ENCODE results near the gene PRR15L.
"Not testable (repeated sequence)": the region's sequence is repeated elsewhere in the genome, so short reads cannot be mapped to it uniquely, and the experiment has no call there.

PRR15L gene

DNA sequence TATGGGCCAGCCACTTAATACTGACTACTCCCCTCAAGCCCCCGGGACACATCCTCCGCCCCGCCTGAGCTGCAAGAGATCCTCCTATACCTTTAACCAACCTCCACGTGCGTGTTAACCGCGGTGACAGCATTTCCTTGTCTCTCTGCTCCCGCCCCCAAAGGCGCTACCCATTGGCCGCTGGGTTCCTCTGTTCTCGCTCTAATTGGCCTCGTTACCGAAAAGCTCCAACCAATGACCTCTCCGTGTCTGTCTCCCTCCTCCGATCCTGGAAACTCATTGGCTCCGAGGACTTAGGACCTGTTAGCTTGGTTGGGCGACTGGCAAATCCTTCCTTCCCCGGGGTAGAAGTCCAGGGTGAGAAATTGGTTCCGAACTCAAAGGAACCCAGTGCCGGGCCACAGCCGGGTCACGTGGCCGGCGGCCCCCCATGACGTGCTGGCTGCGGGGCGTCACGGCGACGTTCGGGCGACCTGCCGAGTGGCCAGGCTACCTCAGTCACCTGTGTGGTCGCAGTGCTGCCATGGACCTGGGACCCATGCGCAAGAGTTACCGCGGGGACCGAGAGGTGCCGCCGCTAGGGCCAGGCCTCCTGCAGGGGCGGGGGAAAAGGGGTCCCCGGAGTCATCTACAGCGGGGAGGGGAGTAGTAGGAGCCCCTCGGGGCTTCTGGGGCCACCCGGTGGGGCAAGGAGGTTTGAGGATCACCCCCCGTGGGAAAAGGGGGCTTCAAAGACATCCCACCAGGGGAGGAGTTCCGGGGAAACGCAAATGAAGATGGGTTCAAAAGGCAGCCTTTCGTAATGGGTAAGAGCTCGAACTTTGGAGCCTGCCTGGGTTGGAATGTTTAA is 16.2 kb downstream of the PRR15L start, which contains the start of gene PNPO:
TSS of gene PNPO (plus strand) at position 326 of the 850 bp plus-strand sequence. CDS start at position 431, 105 bp downstream.
- DNase-seq (ENCODE audit: low read depth in 1 of 2, low spot score in 1 of 2) = peak; percentile 83 to 97

DNA sequence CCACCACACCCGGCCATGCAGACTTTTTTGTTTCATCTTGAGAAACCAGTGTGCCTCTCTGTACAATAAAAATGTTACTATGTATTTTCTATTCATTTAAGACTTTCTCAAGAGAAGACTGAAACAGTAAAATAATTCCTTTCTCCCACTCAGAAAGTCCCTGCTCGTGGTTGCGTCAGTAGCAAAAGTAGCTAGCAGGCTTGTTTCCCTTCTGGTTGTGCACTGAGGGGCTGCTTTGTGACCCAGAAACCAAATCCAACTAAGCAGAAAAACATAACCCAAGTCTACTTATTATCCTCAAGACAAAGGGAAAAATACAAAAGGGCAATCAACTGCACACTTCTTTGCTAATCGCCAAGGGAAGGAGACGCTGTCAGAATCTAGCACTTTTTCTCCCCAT is 19.7 kb downstream of the PRR15L start:
- DNase-seq (ENCODE audit: low read depth in 1 of 2, low spot score in 1 of 2) = no peak

DNA sequence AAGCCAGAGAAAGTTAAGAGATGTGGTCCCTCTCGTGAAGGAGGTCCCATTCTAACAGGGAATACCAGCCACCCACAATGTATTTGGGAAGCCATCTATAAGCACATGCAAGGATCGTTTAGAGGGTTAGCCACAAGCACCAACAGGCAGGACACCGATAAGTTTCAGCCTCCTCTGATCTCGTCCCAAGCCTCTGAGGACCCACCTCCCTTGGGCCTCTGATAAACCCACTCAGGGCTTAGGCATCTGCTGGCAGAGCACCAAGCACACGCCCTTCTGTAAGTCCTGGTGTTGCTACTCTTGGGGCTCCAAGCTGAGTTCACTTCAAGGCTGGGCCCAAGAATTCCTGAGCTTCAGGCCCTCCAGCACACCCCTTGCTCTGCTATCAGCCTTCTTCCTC is 21.7 kb downstream of the PRR15L start:
- DNase-seq (ENCODE audit: low read depth in 1 of 2, low spot score in 1 of 2) = no peak

DNA sequence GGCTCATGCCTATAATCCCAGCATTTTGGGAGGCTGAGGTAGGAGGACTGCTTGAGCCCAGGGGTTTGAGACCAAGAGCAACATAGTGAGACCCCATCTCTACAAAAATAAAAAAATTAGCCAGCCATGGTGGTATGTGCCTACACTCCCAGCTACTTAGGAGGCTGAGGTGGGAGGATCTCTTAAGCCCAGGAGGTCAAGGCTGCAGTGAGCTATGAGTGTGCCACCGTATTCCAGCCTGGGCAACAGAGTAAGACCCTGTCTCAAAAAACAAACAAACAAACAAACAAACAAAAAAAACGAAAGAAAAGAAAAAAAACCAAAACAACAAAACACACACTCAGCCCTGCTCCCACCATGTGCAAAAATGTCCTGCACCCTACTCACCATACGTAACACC is 22.2 kb downstream of the PRR15L start:
- DNase-seq (ENCODE audit: low read depth in 1 of 2, low spot score in 1 of 2) = not testable (repeated sequence)

DNA sequence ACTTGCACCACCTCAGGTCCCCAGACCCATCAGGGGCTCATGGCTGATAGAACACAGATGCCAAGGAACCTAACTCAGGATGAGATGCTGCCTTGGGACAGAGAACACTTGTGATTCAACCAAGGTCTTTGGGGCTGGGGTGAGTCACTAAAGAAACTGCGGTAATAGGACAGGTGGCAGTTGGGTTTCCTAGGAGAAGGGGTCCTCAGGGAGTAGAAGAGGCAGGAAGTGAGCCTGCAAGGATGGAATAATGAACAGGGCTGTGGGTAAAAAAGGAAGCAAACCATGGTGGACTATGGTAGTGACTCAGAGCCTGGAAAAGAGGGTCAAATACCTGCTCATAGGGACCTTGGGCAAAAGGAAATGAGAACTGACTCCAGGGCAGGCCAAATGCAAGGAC is 22.8 kb downstream of the PRR15L start:
- no peak for DNase-seq (ENCODE audit: low read depth in 1 of 2, low spot score in 1 of 2)

DNA sequence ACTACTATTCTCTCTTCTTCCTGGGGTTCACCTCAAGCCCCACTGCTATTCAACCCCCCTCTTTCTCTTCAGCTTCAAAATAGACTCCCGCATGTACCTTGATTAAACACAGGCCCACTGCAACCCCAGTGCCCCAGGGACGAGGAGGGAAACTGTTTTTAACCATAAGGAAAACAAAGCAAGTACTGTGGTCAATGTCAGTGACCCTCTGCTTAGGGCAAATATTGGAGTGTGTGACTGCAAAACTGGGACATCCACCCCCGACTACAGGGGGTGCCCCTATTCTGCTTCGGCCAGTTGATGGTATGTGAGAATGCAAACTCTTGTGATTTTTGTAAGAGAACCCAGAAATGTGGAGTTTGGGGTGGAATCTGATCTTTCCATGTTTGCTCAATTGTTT is 25.8 kb downstream of the PRR15L start:
- DNase-seq (ENCODE audit: low read depth in 1 of 2, low spot score in 1 of 2) = no peak

DNA sequence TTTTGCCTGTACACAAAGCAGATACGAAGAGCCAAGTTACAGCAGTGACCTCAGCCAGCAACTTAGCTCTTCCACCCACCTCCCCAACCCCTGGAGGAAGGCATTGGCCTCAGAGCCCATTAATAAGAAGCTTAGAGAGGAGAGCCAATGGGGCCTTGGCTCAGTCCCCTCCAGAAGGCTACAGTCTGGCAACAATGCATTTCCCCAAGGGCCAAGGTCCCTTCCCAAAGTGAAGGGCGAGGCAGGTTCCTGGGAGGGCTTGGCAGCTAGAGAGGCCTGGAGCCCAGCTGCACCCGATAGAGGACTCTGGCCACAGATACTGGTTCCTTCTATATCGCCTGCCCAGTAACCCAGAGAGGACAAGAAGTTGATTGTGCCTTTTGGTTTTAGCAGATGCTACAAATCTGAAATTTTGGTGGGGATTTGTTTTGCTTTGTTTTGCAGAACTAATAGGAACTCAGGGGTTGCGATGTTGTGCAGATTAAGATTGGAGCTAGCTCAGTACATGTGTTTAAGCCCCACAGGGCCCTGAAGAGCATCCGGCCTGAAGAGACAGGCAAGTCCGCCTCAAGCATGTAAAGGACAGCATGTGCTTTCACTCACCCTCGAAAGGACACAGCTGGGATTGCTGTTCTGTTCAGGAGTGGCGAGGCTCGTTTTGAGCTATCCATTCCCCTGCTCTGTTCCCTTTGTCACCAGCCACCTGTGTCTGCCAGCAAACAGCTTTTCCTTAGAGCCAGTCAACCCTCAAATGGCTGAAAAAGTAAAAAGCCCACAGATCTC is 28.3 kb downstream of the PRR15L start:
- no peak for DNase-seq (ENCODE audit: low read depth in 1 of 2, low spot score in 1 of 2)

DNA sequence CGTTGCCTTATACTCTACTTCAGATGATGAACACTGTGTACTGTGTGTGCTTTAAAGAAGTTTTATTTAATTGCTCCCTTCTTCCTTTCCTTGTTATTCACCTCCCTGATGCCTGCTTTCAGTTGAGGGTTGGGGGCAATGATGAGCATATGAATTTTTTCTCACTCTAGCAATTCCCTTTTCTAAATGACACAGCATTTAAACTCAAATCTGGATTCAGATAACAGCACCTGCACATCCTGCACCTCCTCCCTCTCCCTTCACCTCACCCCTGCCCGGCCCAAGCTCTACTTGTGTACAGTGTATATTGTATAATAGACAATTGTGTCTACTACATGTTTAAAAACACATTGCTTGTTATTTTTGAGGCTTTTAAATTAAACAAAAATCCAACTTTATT is 29.3 kb downstream of the PRR15L start:
- no peak for DNase-seq (ENCODE audit: low read depth in 1 of 2, low spot score in 1 of 2)

DNA sequence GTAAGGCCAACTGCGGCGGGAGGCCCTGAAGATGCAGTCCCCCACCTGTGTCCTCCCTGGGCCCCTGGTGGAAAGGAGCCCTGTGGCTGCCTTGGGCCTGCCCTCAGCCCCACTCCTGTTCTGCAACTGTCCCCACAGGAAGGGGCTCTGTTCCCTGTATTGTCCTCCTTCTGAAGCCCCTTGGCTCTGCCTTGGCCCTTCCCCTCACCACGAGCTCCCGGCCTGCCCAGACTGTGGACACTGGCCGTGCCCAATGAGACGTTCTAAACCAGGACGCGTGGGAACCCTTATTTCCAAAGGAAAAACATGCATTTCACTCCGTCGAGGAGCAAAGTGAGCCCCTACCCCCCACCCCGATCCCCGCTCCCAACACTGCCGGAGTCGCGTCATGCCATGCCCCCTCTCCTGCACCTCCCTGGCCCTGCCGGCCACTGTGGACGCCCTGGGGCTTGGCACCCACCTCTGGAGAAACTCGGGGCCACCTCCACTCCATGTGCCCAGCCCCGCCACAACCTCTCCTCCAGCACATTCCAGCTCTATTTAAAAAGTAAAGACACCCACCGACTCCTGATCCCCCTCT is 29.8 kb downstream of the PRR15L start:
- no peak for DNase-seq (ENCODE audit: low read depth in 1 of 2, low spot score in 1 of 2)

DNA sequence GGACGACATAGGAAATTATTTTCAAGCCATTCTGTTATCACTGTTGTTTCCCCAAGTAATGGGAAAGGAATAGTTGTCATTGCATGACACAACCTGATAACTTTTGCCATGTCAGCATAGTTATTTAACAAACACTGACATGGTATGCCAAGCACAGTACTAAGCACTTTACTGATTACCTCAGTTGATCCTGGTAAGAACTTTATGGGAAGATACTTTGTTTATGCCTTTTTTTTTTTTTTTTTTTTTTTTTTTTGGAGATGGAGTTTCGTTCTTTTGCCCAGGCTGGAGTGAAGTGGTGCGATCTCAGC is 32.0 kb downstream of the PRR15L start:
- no peak for DNase-seq (ENCODE audit: low read depth in 1 of 2, low spot score in 1 of 2)

DNA sequence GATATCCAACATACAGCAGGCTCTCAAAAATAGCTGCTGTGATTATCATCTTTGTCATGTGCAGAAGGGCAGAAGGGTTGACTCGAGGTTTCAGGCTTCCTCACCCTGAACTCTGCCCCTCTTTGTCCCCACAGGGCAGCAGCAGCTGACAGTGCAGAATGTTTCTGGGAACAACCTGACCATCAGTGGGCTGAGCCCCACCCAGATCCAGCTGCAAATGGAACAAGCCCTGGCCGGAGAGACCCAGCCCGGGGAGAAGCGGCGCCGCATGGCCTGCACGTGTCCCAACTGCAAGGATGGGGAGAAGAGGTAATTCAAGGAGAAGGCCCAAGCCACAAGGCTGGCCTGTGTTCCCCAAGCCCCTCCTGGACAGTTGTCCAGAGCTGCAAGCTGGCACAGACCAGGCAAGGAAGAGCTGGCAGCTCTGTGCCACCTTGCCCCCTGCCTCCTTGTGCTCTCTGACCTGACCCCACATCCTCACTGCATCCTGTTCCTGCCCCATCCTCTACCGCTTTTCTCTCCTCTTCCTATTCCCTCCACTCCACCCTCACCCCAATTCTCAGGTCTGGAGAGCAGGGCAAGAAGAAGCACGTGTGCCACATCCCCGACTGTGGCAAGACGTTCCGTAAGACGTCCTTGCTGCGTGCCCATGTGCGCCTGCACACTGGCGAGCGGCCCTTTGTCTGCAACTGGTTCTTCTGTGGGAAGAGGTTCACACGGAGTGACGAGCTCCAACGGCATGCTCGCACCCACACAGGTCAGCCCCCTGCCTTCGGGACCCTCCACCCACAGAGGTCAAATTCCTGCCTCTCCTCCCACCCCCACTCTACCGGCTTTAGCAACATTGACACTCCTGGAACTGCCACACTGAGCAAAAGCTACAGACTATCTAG is 32.7 kb downstream of the PRR15L start:
- DNase-seq (ENCODE audit: low read depth in 1 of 2, low spot score in 1 of 2) = no peak

DNA sequence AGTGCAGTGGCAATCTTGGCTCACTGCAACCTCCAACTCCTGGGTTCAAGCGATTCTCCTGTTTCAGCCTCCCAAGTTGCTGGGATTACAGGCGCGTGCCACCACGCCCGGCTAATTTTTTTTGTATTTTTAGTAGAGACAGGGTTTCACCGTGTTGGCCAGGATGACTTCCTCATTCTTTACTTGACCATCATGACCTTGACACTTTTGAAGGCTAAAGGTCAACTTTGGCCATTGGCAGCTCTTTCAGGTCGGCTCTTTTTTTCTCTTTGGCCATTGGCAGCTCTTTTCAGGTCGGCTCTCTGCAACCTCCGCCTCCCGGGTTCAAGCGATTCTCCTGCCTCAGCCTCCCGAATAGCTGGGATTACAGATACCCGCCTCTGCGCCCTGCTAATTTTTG is 37.8 kb downstream of the PRR15L start:
- not testable (repeated sequence) for DNase-seq (ENCODE audit: low read depth in 1 of 2, low spot score in 1 of 2)

DNA sequence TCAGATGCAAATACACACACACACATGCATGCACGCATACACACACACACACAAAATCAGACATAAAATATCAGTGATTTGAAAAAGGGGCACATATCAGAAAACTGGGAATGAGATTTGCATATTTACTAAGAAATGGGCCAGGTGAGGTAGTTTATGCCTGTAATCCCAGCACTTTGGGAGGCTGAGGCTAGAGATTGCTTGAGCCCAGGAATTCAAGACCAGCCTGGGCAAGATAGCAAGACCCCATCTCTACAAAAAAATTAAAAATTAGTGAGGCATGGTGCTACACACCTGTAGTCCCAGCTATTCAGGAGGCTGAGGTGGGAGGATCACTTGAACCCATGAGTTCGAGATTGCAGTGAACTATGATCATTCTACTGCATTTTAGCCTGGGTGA is 38.7 kb downstream of the PRR15L start:
- no peak for DNase-seq (ENCODE audit: low read depth in 1 of 2, low spot score in 1 of 2)

DNA sequence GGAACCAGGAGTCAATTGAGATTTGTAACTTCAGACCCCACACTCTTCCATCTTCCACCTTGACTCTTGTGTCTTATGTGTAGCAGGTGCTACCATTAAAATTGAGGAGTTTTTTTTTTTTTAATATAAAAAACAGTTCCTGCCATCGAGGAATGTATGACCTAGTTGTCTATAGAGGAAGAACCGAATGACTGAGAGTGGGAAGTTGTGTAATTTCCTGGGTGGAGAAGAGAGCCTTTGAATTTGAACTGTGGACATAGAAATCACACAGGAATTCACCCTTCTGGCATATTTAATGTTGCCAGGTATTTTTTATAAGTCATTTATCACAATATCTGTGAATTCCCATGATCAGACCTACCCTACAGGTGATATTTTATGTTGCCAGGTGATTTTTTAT is 39.7 kb downstream of the PRR15L start:
- no peak for DNase-seq (ENCODE audit: low read depth in 1 of 2, low spot score in 1 of 2)

DNA sequence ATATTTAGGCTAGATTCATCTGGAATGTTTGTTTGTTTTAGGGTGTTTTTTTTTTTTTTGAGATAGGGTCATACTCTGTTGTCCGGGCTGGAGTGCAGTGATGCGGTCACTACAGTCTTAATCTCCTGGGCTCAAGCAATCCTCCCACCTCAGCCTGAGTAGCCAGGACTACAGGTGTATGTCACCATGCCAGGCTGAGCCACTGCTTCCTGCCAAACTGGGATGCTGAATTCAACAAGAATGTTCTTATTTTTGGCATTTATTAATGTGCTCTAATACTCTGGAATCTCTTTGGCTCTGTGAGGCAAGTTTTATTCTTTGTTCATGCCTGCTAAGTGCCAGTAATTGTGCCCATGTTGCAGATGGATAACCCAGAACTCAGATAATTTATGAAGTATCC is 40.1 kb downstream of the PRR15L start:
- DNase-seq (ENCODE audit: low read depth in 1 of 2, low spot score in 1 of 2) = no peak

DNA sequence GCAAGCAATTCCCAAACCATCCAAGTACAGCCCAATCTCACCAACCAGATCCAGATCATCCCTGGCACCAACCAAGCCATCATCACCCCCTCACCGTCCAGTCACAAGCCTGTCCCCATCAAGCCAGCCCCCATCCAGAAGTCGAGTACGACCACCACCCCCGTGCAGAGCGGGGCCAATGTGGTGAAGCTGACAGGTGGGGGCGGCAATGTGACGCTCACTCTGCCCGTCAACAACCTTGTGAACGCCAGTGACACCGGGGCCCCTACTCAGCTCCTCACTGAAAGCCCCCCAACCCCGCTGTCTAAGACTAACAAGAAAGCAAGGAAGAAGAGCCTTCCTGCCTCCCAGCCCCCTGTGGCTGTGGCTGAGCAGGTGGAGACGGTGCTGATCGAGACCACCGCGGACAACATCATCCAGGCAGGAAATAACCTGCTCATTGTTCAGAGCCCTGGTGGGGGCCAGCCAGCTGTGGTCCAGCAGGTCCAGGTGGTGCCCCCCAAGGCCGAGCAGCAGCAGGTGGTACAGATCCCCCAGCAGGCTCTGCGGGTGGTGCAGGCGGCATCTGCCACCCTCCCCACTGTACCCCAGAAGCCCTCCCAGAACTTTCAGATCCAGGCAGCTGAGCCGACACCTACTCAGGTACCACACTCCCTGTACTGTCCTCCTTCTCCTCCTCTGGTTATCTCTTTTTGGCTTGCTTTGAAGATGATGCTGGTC is 41.0 kb downstream of the PRR15L start:
- DNase-seq (ENCODE audit: low read depth in 1 of 2, low spot score in 1 of 2) = no peak

DNA sequence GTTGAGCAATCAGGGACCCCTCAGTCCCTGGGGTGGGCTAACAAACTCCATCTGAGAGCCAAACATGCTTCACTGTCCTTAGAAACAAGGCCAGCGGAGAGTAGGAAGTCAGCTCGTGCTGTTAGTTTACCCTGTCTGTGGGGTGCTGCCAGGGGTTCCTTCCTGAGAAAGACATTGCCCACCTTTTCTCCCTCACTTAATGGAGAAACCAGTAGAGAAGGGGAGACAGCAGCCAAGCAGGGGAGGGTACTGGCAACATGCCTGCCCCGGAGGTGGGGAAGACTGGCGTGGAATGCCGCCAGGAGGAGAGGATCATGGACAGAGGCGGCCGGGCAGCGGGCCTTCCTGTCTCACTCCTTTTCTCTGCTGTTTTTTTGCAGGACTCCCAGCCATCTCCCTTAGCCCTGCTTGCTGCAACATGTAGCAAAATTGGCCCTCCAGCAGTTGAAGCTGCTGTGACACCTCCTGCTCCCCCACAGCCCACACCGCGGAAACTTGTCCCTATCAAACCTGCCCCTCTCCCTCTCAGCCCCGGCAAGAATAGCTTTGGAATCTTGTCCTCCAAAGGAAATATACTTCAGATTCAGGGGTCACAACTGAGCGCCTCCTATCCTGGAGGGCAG is 41.8 kb downstream of the PRR15L start:
- no peak for DNase-seq (ENCODE audit: low read depth in 1 of 2, low spot score in 1 of 2)

DNA sequence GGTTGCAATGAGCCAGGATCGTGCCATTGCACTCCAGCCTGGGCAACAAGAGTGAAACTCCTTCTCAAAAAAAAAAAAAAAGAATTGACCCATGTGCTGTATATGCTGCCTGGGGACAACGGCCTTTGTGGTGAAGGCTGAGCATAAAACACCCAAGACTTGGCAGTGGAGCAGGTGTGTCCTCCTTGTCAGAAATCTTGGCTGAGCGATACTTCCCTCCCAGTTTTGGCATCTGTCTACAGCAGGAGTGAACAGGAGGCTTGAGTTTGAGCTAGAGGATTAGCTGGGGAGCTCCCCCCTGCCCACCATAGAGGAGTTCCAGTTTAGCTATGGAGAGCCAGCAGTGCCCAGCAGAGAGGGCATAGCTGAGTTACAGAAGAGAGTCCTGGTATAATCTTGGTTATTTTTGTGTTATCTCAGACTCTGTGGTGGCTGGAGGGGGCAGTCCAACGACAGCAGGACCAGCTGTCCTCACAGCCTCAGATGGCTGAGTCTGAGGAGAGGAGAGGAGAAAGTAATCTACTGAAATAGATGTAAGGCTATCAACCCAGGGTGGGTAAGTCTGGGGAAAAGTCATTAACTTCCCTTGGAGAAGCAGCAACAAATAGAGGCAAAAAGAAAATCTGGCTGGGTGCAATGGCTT is 43.3 kb downstream of the PRR15L start:
- no peak for DNase-seq (ENCODE audit: low read depth in 1 of 2, low spot score in 1 of 2)

DNA sequence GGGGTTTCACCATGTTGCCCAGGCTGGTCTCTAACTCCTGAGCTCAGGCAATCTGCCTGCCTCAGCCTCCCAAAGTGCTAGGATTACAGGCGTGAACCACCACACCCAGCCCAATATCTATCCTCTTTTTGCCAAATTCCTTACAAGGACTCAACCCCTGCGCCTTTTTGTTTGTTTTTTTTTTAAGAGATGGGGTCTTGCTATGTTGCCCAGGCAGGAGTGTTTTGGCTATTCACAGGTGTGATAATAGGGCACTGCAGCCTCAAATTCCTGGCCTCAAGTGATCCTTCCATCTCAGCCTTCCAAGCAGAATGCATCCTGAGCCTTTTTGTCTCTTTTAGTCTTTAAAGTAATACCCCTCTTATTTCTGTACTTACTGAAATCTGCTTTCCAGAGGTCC is 44.6 kb downstream of the PRR15L start:
- no peak for DNase-seq (ENCODE audit: low read depth in 1 of 2, low spot score in 1 of 2)
